Ovary (tissue), 3 donors: Measurements from ENCODE around the gene PANK2.

ENCODE experiments used
- POLR2A ChIP-seq: fragments of 450-650 bp; IDR thresholded peaks from one replicate; pipeline ENCODE4 v1.6.1; 2017; ENCODE audit warnings: antibody characterized with exemption, mild to moderate bottlenecking, moderate library complexity
- TF ChIP-seq, protein P1 (sequence below), 3 donors: fragments of 450-650 bp in 2 of 3; fragments of 200-600 bp in 1 of 3; IDR thresholded peaks; one replicate each; pipeline versions ENCODE4 v1.5.1 to v1.8.0; 2016 to 2022; ENCODE audit warnings: antibody characterized with exemption in 3 of 3, mild to moderate bottlenecking in 1 of 3
- donor health status: DM: no; HTN: no; CAD: no.

DNA sequence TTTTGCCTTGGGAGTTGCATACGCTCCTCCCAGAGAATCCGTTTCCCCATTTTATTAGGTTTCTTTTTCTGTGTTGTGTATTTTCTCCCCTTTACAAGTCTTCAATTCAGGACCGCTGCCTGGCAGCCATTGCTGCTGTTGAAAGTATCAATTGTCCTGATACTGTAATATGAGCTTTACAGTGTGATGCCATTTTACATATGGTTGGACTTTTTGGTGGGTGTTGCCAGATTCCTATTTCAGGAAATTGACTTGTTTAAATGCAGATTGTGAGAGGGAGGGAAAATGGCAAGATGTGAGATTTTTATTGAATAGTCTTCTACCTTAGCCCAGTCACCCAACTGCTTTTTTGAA, 1.2 kb downstream of the PANK2 start:
- TF ChIP-seq, protein P1, sequence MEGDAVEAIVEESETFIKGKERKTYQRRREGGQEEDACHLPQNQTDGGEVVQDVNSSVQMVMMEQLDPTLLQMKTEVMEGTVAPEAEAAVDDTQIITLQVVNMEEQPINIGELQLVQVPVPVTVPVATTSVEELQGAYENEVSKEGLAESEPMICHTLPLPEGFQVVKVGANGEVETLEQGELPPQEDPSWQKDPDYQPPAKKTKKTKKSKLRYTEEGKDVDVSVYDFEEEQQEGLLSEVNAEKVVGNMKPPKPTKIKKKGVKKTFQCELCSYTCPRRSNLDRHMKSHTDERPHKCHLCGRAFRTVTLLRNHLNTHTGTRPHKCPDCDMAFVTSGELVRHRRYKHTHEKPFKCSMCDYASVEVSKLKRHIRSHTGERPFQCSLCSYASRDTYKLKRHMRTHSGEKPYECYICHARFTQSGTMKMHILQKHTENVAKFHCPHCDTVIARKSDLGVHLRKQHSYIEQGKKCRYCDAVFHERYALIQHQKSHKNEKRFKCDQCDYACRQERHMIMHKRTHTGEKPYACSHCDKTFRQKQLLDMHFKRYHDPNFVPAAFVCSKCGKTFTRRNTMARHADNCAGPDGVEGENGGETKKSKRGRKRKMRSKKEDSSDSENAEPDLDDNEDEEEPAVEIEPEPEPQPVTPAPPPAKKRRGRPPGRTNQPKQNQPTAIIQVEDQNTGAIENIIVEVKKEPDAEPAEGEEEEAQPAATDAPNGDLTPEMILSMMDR (IDR thresholded peaks at IDR 0.05), result no peak
- no peak for TF ChIP-seq POLR2A
